Mononuclear cell (primary cell): ENCODE data around the gene SLC2A9. TPM values are rescaled to one million over a fixed set of nuclear protein-coding genes. Genes with fewer than 3 reads are reported as not detected.
"Not testable (repeated sequence)": the region's sequence is repeated elsewhere in the genome, so short reads cannot be mapped to it uniquely, and the experiment has no call there.

Source experiments
- H3K27me3 ChIP-seq: 2 replicates; pipeline ENCODE4 v1.6.0; 2011; ENCODE audit warnings: low read length, control low read depth; ENCODE audit not compliant: insufficient read depth
- H3K4me1 ChIP-seq: 2 replicates; pipeline ENCODE4 v1.5.1; 2011; ENCODE audit warnings: mild to moderate bottlenecking, low read length, control low read depth; ENCODE audit not compliant: insufficient read depth
- H3K4me3 ChIP-seq: 2 replicates; pipeline ENCODE4 v1.5.1; 2011; ENCODE audit warnings: mild to moderate bottlenecking, low read length, moderate library complexity
- H3K9me3 ChIP-seq: 2 replicates; pipeline ENCODE4 v1.5.1; 2011; ENCODE audit warnings: low read depth, mild to moderate bottlenecking, control low read depth, low read length
- total RNA-seq: library from RNA; depleted of rRNA; stranded (reverse); fragments of >200 nt; gene quantifications from one replicate; pipeline ENCODE4 v1.2.3, GENCODE V29; 2012

Gene SLC2A9
- total RNA-seq, 1 donor = 5.0 TPM

DNA sequence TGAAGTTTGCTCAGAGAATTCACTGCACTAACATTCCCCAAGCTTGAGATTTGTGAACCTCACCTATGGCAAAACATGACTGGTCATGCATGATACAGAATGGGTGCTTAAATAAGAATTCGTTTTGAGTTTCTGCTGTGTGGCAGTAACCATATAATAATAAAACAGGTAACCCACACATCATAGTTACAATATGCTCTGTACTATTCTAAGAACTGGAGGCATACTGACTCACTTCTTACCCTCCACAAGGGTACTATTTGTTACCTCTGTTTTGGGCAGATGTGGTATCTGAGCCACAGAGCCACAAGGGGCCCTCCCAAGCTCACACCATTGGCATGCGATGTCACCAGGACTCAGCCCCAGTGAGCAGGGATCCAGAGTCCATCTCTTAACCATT is 17.6 kb downstream of the SLC2A9 start:
- H3K9me3 ChIP-seq = no peaks in the 10 kb centered on the region
- no peaks in the 10 kb centered on the region for H3K27me3 ChIP-seq
- H3K4me3 ChIP-seq = no peak overlapping the region
- H3K4me1 ChIP-seq = peaks cover 35% of the 10 kb centered on the region

DNA sequence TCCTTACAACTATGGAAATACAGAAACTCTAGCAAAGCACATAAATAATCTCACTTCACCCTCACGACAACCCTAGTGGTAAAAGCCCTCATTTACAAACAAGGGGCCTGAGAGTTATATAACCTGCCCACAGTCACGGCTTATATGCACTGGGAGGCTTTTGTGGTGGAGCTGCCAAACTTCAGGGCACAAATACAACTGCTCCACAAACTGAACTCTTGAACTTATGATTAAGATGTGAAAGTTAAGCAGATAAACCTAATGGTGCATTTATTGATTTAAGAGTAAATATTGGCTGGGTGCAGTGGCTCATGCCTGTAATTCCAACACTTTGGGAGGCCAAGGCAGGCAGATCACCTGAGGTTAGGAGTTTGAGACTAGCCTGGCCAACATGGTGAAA is 19.0 kb downstream of the SLC2A9 start:
- H3K9me3 ChIP-seq = no peaks in the 10 kb centered on the region
- H3K4me1 ChIP-seq = peaks cover 26% of the 10 kb centered on the region
- H3K4me3 ChIP-seq = no peak overlapping the region
- no peaks in the 10 kb centered on the region for H3K27me3 ChIP-seq

DNA sequence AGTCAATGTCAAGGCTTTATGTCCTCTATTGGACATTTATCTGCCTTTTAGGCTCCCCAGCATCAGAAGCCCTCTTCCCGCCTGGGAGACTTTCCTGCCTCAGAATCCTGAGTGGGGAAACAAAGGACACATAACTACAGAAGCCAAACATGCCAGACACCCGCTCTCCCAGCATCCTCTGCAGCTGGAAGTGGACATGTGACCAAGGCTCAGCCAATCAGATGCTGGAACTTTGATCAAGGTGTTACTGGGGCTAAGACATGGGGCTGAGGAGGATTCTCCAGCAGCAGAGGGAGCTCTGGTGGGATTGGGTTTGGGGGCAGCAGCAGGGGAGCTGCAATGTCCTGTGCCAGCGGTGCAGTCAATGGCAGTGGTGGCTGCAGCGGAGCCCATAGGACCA is 19.5 kb downstream of the SLC2A9 start:
- Histone ChIP-seq H3K4me3 (no peak overlapping the region), H3K27me3 (no peaks in the 10 kb centered on the region), H3K4me1 (peaks cover 20% of the 10 kb centered on the region), H3K9me3 (no peaks in the 10 kb centered on the region)

DNA sequence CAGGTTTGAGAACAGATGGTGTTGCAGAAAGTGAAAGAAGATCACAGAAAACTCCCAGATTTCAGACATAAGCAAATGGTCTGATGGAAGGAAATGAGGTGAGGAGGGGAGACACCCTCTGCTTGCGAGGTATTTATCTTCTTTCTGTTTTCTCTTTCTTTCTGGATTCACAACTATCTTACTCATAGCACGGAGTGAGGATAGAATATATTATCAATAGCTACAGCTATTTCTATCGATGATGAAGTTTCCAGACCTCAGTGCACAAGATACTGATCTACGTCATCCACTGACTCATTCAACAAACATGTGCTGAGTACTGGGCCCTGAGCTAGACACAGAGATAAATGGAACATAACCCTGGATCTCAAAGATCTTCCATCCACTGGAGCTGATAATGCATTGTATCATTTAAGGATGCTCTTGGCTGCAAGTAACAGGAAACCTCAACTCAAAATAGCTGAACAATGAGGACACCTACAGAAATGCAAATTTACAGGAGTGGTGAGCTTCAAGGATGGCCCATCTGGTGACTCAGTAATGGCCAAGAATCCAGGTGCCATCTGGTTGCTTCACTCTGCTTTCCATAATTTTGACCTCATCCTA is 21.2 kb downstream of the SLC2A9 start:
- H3K9me3 ChIP-seq = no peaks in the 10 kb centered on the region
- peaks cover 4% of the 10 kb centered on the region for H3K4me1 ChIP-seq
- H3K27me3 ChIP-seq = no peaks in the 10 kb centered on the region
- H3K4me3 ChIP-seq = no peak overlapping the region

DNA sequence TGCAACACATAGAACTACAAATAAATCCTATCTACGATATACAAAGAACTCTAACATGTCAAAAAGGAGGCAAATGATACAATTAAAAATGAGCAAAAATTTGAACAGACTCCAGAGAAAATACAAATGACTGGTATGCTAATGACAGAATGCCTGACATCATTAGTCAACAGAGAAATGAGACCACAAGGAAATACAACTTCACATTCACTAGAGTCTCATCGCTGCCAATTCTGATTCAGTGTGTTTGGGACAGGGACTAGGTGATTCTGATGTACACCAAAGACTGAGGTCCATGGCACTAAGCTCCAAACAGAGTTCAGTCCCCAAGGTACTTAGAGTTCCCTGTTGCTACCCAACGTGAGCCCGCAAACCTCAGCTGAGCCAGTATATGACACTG is 23.4 kb downstream of the SLC2A9 start:
- Histone ChIP-seq H3K4me3 (no peak overlapping the region), H3K27me3 (no peaks in the 10 kb centered on the region), H3K4me1 (peaks cover 4% of the 10 kb centered on the region), H3K9me3 (no peaks in the 10 kb centered on the region)

DNA sequence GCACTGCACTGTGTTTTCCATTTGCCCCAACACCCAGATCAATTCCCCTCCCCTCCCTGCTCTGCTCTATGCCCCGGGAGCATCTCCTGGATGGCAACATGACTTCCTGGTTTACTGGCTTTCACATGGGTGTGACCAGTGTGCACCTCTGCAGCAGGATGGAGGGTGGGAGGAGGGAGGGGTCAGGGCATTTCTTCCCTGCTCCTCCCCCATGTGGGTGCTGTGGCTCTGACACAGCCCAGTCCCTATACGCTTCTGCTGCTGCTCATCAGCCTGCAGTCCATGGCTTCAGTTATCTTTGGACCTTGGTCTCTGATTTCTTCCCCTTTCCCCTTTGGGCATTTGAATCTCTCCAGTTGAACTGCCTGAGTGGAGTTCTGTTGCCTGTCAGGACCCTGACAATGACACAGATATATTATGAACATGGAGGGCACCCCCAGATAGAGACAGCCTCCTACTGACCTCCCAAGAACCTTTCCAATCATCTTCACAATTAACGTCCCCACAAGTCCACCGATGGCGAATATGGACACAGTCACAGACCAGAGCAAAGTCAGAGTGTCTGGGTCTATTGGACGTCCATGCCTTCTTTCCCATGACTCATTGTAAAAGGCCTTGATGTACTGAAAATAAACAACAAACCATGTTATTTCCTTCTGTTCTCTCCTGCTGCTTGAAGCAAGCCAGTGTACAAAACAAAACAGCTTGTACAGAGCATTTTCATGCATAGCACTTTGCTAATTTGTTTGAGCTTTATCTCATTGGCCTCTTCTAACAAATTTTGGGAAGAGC is 24.8 kb downstream of the SLC2A9 start:
- H3K27me3 ChIP-seq = no peaks in the 10 kb centered on the region
- H3K9me3 ChIP-seq = no peaks in the 10 kb centered on the region
- H3K4me1 ChIP-seq = peaks cover under 1% of the 10 kb centered on the region
- H3K4me3 ChIP-seq = no peak overlapping the region

DNA sequence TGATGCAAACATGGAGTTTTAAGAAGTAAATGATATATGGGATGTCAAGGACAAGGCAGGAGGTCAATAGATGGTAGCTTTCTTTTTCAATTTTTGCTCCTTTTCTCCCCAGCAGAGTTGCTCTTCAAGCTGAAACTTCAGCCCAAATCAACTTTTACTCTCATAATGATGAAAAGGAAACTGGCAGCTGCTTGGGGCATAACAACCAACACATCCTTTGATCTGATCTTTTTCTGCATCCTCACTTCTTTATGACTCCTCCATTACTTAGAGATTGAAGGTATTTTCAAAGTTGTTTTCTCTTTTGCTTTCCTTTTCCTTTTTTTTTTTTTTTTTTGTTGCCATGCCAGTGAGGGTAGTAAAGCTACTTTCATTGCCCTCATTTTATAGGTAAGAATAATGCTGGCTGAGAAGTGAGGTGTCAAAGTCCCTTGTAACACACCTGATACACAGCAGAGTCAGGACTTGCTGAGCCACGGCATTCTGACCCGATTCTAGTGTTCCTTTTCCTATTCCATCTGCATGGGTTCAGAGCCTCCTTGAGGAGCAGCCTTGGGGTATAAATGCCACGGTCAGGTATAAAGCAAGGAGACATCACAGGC is 26.9 kb downstream of the SLC2A9 start:
- Histone ChIP-seq H3K27me3 (no peaks in the 10 kb centered on the region), H3K9me3 (no peaks in the 10 kb centered on the region), H3K4me3 (no peak overlapping the region), H3K4me1 (peaks cover 6% of the 10 kb centered on the region)

DNA sequence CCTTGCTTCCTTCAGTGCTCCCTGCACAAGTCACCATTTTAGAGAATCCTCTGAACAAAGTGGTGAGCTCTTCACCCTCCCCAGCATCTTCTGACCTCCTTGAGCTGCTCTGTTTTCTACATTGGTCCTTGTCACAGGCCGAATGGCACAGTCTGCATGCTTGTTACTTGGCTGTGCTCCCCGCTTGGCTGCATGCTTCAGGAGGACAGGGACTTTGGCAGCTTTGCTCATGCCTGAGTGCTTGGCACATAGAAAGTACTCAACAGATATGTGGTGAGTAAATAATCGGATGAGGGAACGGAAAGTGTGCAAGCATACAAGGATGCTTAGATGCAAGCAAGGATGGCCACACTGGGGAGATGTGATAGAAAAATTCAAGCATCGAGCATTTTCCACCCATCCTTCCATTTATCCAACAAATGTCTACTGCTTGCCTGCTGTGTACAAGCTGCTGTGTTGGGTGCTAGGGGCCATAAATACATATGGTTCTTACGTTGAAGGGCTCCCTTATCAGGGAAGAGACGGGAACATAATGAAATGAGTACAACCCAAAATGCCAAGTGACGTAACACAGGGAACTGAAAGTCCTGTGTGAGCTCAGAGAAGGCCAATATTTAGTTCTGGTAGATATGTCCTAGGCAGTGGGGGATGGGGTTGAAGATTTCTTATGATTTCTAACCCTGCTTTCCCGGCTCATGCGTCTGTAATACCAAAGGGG is 31.2 kb downstream of the SLC2A9 start:
- H3K9me3 ChIP-seq = no peaks in the 10 kb centered on the region
- H3K27me3 ChIP-seq = no peaks in the 10 kb centered on the region
- peaks cover 6% of the 10 kb centered on the region for H3K4me1 ChIP-seq
- H3K4me3 ChIP-seq = no peak overlapping the region

DNA sequence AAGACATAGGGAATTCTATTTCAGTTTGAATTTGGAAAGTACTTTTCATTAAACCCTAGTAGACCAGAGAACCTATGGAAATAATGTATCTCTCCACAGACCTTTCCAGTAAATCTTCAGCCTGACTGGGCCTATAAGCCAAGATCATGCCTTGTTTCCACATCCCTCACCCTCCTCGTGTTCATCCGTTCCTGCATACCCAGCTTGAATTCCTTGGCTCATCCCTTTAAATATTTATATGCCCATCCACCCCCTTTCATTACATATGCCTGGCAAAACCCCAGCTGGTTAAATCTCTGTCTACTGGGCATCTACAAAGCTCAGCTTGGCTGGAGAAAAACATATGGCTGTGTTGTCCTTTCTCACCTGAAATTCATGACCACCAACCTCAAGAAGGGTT is 32.4 kb downstream of the SLC2A9 start:
- Histone ChIP-seq H3K4me3 (no peak overlapping the region), H3K27me3 (no peaks in the 10 kb centered on the region), H3K4me1 (peaks cover 6% of the 10 kb centered on the region), H3K9me3 (no peaks in the 10 kb centered on the region)

DNA sequence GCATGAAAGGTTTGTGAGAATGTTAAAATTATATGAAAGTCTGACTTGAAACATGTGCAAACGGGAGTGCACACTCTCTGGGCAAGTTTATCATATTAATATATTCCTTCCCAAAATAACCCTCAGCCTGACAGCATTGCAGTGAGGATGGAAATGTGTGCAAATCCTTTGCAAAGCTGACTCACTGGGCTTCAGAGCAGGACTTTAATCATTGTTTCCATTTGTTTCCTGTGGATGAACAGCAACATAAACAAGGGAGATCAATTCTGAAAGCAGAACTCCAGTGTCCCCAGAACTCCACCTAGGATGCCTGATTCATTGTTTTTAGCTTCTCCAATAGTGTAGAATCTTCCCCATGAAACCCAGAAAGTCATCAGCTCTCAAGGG is 32.9 kb downstream of the SLC2A9 start:
- Histone ChIP-seq H3K27me3 (no peaks in the 10 kb centered on the region), H3K4me3 (no peak overlapping the region), H3K4me1 (peaks cover 6% of the 10 kb centered on the region), H3K9me3 (no peaks in the 10 kb centered on the region)

DNA sequence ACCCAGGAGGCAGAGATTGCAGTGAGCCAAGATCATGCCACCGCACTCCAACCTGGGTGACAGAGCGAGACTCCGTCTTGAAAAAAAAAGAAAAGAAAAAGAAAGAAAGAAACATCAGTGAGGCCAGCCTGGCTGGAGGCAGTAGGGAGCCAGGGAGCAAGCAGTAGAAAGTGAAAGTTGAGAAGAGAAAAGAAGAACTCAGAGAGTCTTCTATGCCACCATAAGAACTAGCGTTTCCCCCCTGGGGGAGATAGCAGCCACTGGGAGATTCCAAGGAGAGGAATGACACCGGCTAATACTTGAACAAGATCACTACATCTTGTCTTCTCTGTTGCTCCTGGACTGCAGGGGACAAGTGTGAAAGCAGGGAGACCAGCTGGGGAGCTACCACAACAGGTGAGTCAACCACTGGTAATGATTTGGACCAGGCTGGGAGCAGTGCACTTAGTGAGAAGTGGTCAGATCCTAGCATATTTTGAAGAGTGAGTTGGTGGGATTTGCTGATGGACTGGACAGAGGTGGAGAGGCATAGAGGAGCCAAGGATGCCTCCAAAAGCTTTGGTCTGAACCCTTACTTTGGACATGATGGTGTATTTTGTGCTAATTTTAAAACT is 33.4 kb downstream of the SLC2A9 start:
- H3K27me3 ChIP-seq = no peaks in the 10 kb centered on the region
- H3K9me3 ChIP-seq = no peaks in the 10 kb centered on the region
- H3K4me3 ChIP-seq = no peak overlapping the region
- H3K4me1 ChIP-seq = peaks cover 6% of the 10 kb centered on the region

DNA sequence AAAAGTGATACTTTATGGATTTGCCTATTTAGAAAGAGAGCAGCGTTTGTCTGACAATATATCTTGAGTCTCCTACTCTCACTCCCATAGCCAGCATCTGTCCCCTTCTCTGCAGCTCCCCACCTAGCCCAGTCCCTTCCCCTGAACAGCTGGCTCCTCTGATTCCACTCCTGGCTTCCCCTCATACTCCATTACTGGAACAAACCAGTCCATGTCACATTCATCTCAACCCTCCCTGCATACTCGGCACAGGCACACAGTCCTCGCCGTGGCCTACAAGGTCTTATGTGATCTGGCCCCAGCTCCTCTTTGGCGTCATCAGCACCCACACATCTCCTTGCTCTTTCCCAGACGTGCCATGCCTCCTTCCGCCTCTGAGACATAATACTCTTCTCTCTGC is 36.7 kb downstream of the SLC2A9 start:
- H3K4me1 ChIP-seq = no peaks in the 10 kb centered on the region
- H3K27me3 ChIP-seq = no peaks in the 10 kb centered on the region
- no peaks in the 10 kb centered on the region for H3K9me3 ChIP-seq
- no peak overlapping the region for H3K4me3 ChIP-seq

DNA sequence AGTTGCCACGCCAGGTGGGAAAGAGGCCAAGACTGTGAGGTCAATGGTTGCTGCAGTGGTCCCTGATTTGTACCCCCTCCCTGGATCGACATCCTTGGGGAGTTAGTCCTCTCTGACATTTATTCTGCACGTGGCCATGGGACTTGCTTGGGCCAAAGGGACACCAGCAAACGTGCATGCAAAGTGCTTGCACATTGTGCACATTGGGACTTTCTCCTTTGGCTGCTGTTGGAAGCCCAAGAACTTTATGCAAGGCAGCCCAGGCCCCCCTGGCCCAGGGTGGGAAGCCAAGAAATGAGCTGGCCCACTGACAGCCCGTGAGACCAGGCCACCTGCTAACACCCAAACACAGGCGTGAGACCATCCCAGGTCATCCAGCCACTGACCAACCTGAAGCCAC is 38.1 kb downstream of the SLC2A9 start:
- Histone ChIP-seq H3K4me1 (no peaks in the 10 kb centered on the region), H3K4me3 (no peak overlapping the region), H3K27me3 (no peaks in the 10 kb centered on the region), H3K9me3 (no peaks in the 10 kb centered on the region)

DNA sequence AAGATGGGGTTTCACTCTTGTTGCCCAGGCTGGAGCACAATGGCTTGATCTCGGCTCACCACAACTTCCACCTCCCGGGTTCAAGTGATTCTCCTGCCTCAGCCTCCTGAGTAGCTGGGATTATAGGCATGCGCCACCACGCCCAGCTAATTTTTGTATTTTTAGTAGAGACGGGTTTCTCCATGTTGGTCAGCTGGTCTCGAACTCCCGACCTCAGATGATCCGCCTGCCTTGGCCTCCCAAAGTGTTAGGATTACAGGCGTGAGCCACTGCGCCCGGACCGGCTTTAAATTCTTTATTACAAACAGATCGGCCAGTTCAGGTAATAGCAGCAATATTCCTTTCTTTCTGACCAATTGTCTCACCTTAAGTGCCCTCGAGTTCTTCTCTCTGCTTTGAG is 39.4 kb downstream of the SLC2A9 start:
- H3K9me3 ChIP-seq, H3K4me1 ChIP-seq, H3K4me3 ChIP-seq, H3K27me3 ChIP-seq: not testable (repeated sequence)

DNA sequence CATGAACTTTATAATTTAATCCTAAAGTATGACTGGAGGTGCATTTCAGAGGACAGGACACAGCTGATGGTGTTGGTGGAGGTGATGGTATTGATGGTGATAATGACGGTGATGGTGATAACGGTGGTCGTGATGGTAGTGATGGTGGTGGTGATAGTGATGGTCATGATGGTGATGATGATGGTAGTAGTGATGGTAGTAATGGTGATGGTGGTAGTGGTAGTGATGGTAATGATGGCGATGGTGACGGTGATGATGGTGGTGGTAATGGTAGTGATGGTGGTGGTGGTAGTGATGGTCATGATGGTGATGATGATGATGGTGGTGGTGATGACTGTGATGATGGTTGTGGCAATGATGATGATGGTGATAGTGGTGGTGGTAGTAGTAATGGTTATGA is 40.4 kb downstream of the SLC2A9 start:
- Histone ChIP-seq H3K27me3 (no peaks in the 10 kb centered on the region), H3K9me3 (no peaks in the 10 kb centered on the region), H3K4me1 (no peaks in the 10 kb centered on the region), H3K4me3 (no peak overlapping the region)
